Measurements from ENCODE around the gene CANT1.
"Not testable (repeated sequence)": the region's sequence is repeated elsewhere in the genome, so short reads cannot be mapped to it uniquely, and the experiment has no call there.

GRCh38 chr17:78945455-78945854, 64.1 kb downstream of the CANT1 start:
- TF ChIP-seq SMARCB1 (IDR thresholded peaks at IDR 0.05; ENCODE audit: insufficient read length, low read depth); POLR2A (conservative IDR thresholded peaks at IDR 0.05); EP300 (IDR thresholded peaks at IDR 0.05; ENCODE audit: low read length); MYNN (IDR thresholded peaks at IDR 0.05); MYNN (CRISPR knock-in tag; IDR thresholded peaks at IDR 0.05); REST (IDR thresholded peaks at IDR 0.05; ENCODE audit: borderline replicate concordance); REST (CRISPR knock-in tag; IDR thresholded peaks at IDR 0.05; ENCODE audit: low read depth); RAD21 (CRISPR knock-in tag; conservative IDR thresholded peaks at IDR 0.05 in 1 of 2, IDR thresholded peaks at IDR 0.05 in 1 of 2); JUND (IDR thresholded peaks at IDR 0.05; ENCODE audit: borderline replicate concordance, low read depth, low read length); JUND (tag; IDR thresholded peaks at IDR 0.05; ENCODE audit: borderline replicate concordance, low read depth, low read length); ZBTB33 (CRISPR knock-in tag; IDR thresholded peaks at IDR 0.05); NR2F6 (CRISPR knock-in tag; IDR thresholded peaks at IDR 0.05); NFIC (IDR thresholded peaks at IDR 0.05); CBX5 (IDR thresholded peaks at IDR 0.05; ENCODE audit: borderline replicate concordance, low read depth); CTCF (IDR thresholded peaks at IDR 0.05 in 2 of 3, conservative IDR thresholded peaks at IDR 0.05 in 1 of 3; ENCODE audit: insufficient read depth in 2 of 3, low read depth in 1 of 3, low read length in 3 of 3); TRIM28 (IDR thresholded peaks at IDR 0.05): not testable (repeated sequence)
